HG03460 (cell line): ENCODE results near the gene ZBBX.

Source experiments
- ATAC-seq: cut with Tn5 transposase; IDR thresholded peaks from one replicate; pipeline ENCODE4 v1.9.1; 2021; ENCODE audit not compliant: unreplicated experiment

The ZBBX gene

GRCh38 chr3:167306319-167306718 lies 73.8 kb downstream of the ZBBX start:
- ATAC-seq: no peak

GRCh38 chr3:167305340-167305890 lies 74.7 kb downstream of the ZBBX start:
- ATAC-seq: no peak

- ATAC-seq: no peak
Observed at GRCh38 chr3:167304077-167304476, 76.0 kb downstream of the ZBBX start.

- ATAC-seq: no peak
Observed at GRCh38 chr3:167302678-167303077, 77.4 kb downstream of the ZBBX start.

- ATAC-seq: no peak
Observed at GRCh38 chr3:167300207-167300606, 79.9 kb downstream of the ZBBX start.

- ATAC-seq: no peak
Observed at GRCh38 chr3:167289435-167289834, 90.7 kb downstream of the ZBBX start.

GRCh38 chr3:167288737-167289136 lies 91.4 kb downstream of the ZBBX start:
- no peak for ATAC-seq

GRCh38 chr3:167287308-167287707 lies 92.8 kb downstream of the ZBBX start:
- ATAC-seq: no peak

- no peak for ATAC-seq
Observed at GRCh38 chr3:167274141-167274874, 105.8 kb downstream of the ZBBX start.

- ATAC-seq: no peak
Observed at GRCh38 chr3:167253037-167253436, 127.1 kb downstream of the ZBBX start.

GRCh38 chr3:167251678-167252077 lies 128.4 kb downstream of the ZBBX start:
- ATAC-seq: no peak

- ATAC-seq: no peak
Observed at GRCh38 chr3:167246252-167246651, 133.8 kb downstream of the ZBBX start.

GRCh38 chr3:167241048-167241845 lies 138.8 kb downstream of the ZBBX start:
- no peak for ATAC-seq

- ATAC-seq: no peak
Observed at GRCh38 chr3:167228135-167228534, 152.0 kb downstream of the ZBBX start.

GRCh38 chr3:167225821-167226220 lies 154.3 kb downstream of the ZBBX start:
- ATAC-seq: no peak

GRCh38 chr3:167209011-167209410 lies 171.1 kb downstream of the ZBBX start:
- no peak for ATAC-seq

- no peak for ATAC-seq
Observed at GRCh38 chr3:167203062-167203461, 177.0 kb downstream of the ZBBX start.

- no peak for ATAC-seq
Observed at GRCh38 chr3:167198949-167199600, 181.0 kb downstream of the ZBBX start.
